K562 (cell line): ENCODE measurements around the gene CLIC1. TPM values are rescaled to one million over a fixed set of nuclear protein-coding genes. Genes with fewer than 3 reads are reported as not detected.
A peak's percentile ranks its signal among the peaks of the same experiment; 100 is the strongest.

ENCODE experiments used
- DIDO1 ChIP-seq: fragments of 450-650 bp; IDR thresholded peaks from 2 replicates; pipeline ENCODE4 v1.6.1; 2016; ENCODE audit warnings: low read depth, missing biosample characterization, missing genetic modification characterization
- ESRRA ChIP-seq: fragments of 450-650 bp; IDR thresholded peaks from 2 replicates; pipeline ENCODE4 v1.6.1; 2014; ENCODE audit warnings: low read depth, mild to moderate bottlenecking, moderate library complexity, borderline replicate concordance
- FOXP1 ChIP-seq: sonication (generic); formaldehyde crosslinking; IDR thresholded peaks from 2 replicates; pipeline ENCODE4 v1.8.0; 2022; ENCODE audit warnings: mild to moderate bottlenecking, missing genetic modification reagents
- GMEB1 ChIP-seq: fragments of 250-450 bp; sonication (Bioruptor Pico); IDR thresholded peaks from 2 replicates; pipeline ENCODE4 v1.4.0; 2020; ENCODE audit warnings: mild to moderate bottlenecking
- JUN ChIP-seq, 2 experiments: sonication (generic) in 1 of 2; formaldehyde crosslinking in 1 of 2; IDR thresholded peaks; 2 replicates each; pipeline versions ENCODE4 v1.6.1 to v1.8.0; 2012 to 2022; ENCODE audit warnings: borderline replicate concordance in 2 of 2, mild to moderate bottlenecking in 2 of 2, improper control_type of control experiment in 1 of 2, low read depth in 1 of 2, low read length in 1 of 2, missing genetic modification reagents in 1 of 2
- MCM5 ChIP-seq: fragments of 450-650 bp; IDR thresholded peaks from 2 replicates; pipeline ENCODE4 v1.6.1; 2016; ENCODE audit warnings: low read depth
- MEF2D ChIP-seq: conservative IDR thresholded peaks from 2 replicates; pipeline ENCODE4 v1.6.1; 2016; ENCODE audit warnings: low read depth, missing genetic modification characterization, missing compliant biosample characterization
- PHF20 ChIP-seq: fragments of 450-650 bp; IDR thresholded peaks from 2 replicates; pipeline ENCODE4 v1.6.1; 2018; ENCODE audit not compliant: partially characterized antibody
- SRF ChIP-seq, 2 experiments: fragments of 250-450, 450-650 bp in 1 of 2; sonication (Bioruptor Pico) in 1 of 2; sonication (generic) in 1 of 2; formaldehyde crosslinking; IDR thresholded peaks; 2 replicates each; pipeline versions ENCODE4 v1.5.0 to v1.5.1; 2020 to 2022; ENCODE audit warnings: mild to moderate bottlenecking in 1 of 2, missing genetic modification reagents in 1 of 2
- TBL1XR1 ChIP-seq, 2 experiments: IDR thresholded peaks; 2 replicates each; pipeline ENCODE4 v1.6.1; 2012; ENCODE audit warnings: improper control_type of control experiment in 2 of 2, low read length in 2 of 2, mild to moderate bottlenecking in 1 of 2
- TSC22D4 ChIP-seq: fragments of 450-650 bp; IDR thresholded peaks from 2 replicates; pipeline ENCODE4 v1.6.1; 2016; ENCODE audit warnings: missing genetic modification characterization, missing biosample characterization, control low read depth
- XRCC3 ChIP-seq: fragments of 450-650 bp; IDR thresholded peaks from 2 replicates; pipeline ENCODE4 v1.6.1; 2017; ENCODE audit warnings: mild to moderate bottlenecking, moderate library complexity
- ZBTB9 ChIP-seq: fragments of 450-650 bp; formaldehyde crosslinking; IDR thresholded peaks from 2 replicates; pipeline ENCODE4 v1.4.0; 2020; ENCODE audit warnings: mild to moderate bottlenecking, moderate library complexity
- ZC3H11A ChIP-seq: IDR thresholded peaks from 2 replicates; pipeline ENCODE4 v1.6.1; 2012; ENCODE audit warnings: low read depth, low read length, improper control_type of control experiment
- ZNF217 ChIP-seq: sonication (generic); formaldehyde crosslinking; IDR thresholded peaks from 2 replicates; pipeline ENCODE4 v1.8.0; 2022; ENCODE audit warnings: mild to moderate bottlenecking, missing genetic modification reagents
- ZNF253 ChIP-seq: fragments of 250-450 bp; sonication (Bioruptor Pico); conservative IDR thresholded peaks from 2 replicates; pipeline ENCODE4 v1.6.1; 2021; ENCODE audit warnings: mild to moderate bottlenecking
- ZNF445 ChIP-seq: fragments of 250-450 bp; sonication (Bioruptor Pico); IDR thresholded peaks from 2 replicates; pipeline ENCODE4 v1.4.0; 2020; ENCODE audit warnings: low read depth, mild to moderate bottlenecking, moderate library complexity
- polyA plus RNA-seq, 8 experiments: library from polyadenylated mRNA; depleted of rRNA in 4 of 8; stranded (reverse) in 5 of 8; unstranded in 3 of 8; fragments of >200 nt; fragmentation: Nextera tagmentation in 2 of 8; fragmentation: Illumina TruSeq in 1 of 8; extraction: Ambion mirVana in 2 of 8; extraction: Trizol in 1 of 8; gene quantifications; 2 replicates each; pipeline versions ENCODE4 v1.2.1 to v1.2.3, GENCODE V29; 2011 to 2014; ENCODE audit warnings: inconsistent platforms in 1 of 8, missing spikeins in 1 of 8
- total RNA-seq, 7 experiments: library from RNA; depleted of rRNA in 6 of 7; stranded (reverse); fragments of >200 nt in 6 of 7; fragmentation: Illumina TruSeq in 2 of 7; extraction: Trizol in 2 of 7; gene quantifications; 2 replicates each; pipeline versions ENCODE4 v1.2.1 to v1.2.3, GENCODE V29; 2011 to 2021; ENCODE audit warnings: low replicate concordance in 1 of 7
- TF ChIP-seq, protein P1 (sequence below): fragments of 200-800 bp; sonication (Bioruptor generic); IDR thresholded peaks from 2 replicates; pipeline ENCODE4 v1.6.1; 2017; ENCODE audit warnings: missing genetic modification characterization, missing compliant biosample characterization
- TF ChIP-seq, protein P2 (sequence below): fragments of 450-650 bp; formaldehyde crosslinking; IDR thresholded peaks from 2 replicates; pipeline ENCODE4 v1.4.0; 2020; ENCODE audit warnings: mild to moderate bottlenecking, moderate library complexity

Gene CLIC1
- total and polyA plus RNA-seq, 9 of the 15 experiments (the other 6 are each of a cell fraction or from before 2014, with no cell fraction given), result 1,267 to 2,419 (median 1,808) TPM

- no peak for TF ChIP-seq ZC3H11A
- TF ChIP-seq FOXP1 (CRISPR knock-in tag), result 0 out of 2 replicates have a peak, but pooled peaks have one; percentile 52
- TF ChIP-seq, protein P1, sequence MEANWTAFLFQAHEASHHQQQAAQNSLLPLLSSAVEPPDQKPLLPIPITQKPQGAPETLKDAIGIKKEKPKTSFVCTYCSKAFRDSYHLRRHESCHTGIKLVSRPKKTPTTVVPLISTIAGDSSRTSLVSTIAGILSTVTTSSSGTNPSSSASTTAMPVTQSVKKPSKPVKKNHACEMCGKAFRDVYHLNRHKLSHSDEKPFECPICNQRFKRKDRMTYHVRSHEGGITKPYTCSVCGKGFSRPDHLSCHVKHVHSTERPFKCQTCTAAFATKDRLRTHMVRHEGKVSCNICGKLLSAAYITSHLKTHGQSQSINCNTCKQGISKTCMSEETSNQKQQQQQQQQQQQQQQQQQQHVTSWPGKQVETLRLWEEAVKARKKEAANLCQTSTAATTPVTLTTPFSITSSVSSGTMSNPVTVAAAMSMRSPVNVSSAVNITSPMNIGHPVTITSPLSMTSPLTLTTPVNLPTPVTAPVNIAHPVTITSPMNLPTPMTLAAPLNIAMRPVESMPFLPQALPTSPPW, result no peak
- TF ChIP-seq ZBTB9 (CRISPR knock-in tag), result peak; percentile 74; the same call in 1 of the 2 replicates
- TF ChIP-seq, protein P2, sequence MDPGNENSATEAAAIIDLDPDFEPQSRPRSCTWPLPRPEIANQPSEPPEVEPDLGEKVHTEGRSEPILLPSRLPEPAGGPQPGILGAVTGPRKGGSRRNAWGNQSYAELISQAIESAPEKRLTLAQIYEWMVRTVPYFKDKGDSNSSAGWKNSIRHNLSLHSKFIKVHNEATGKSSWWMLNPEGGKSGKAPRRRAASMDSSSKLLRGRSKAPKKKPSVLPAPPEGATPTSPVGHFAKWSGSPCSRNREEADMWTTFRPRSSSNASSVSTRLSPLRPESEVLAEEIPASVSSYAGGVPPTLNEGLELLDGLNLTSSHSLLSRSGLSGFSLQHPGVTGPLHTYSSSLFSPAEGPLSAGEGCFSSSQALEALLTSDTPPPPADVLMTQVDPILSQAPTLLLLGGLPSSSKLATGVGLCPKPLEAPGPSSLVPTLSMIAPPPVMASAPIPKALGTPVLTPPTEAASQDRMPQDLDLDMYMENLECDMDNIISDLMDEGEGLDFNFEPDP (CRISPR knock-in tag), result no peak
- TF ChIP-seq TBL1XR1 (IDR thresholded peaks at IDR 0.05; ENCODE audit: low read length in 2 of 2), result no peak
- no peak for TF ChIP-seq MCM5
- no peak for TF ChIP-seq JUN (IDR thresholded peaks at IDR 0.05; ENCODE audit: borderline replicate concordance, low read depth, low read length)
- no peak for TF ChIP-seq JUN (CRISPR knock-in tag; IDR thresholded peaks at IDR 0.05; ENCODE audit: borderline replicate concordance)
- no peak for TF ChIP-seq SRF (CRISPR knock-in tag; IDR thresholded peaks at IDR 0.05)
- TF ChIP-seq ZNF445 (CRISPR knock-in tag), result no peak
- TF ChIP-seq TSC22D4 (tag), result 0 out of 2 replicates have a peak, but pooled peaks have one; percentile 64
- no peak for TF ChIP-seq GMEB1 (CRISPR knock-in tag)
- TF ChIP-seq MEF2D, result peak; percentile 18; the same call in 1 of the 2 replicates
- TF ChIP-seq XRCC3, result no peak
- no peak for TF ChIP-seq ZNF253 (CRISPR knock-in tag)
- no peak for TF ChIP-seq PHF20
- TF ChIP-seq ZNF217 (CRISPR knock-in tag), result no peak
- no peak for TF ChIP-seq ESRRA
- no peak for TF ChIP-seq DIDO1
Observed at GRCh38 chr6:31737315-31737990, 1.1 kb upstream of the CLIC1 start (continued).
